GM18868 (cell line): ENCODE data around the gene VPS52.

Experiments
- ATAC-seq: cut with Tn5 transposase; IDR thresholded peaks from one replicate; pipeline ENCODE4 v1.9.1; 2021; ENCODE audit warnings: mild to moderate bottlenecking, moderate library complexity; ENCODE audit not compliant: unreplicated experiment

The VPS52 gene

GRCh38 chr6:33212857-33213165, 58.9 kb downstream of the VPS52 start:
- no peak for ATAC-seq

GRCh38 chr6:33211666-33212422, 59.8 kb downstream of the VPS52 start:
- ATAC-seq, result no peak

- no peak for ATAC-seq
Observed at GRCh38 chr6:33211136-33211535, 60.5 kb downstream of the VPS52 start.

- ATAC-seq, result no peak
Observed at GRCh38 chr6:33209856-33210255, 61.8 kb downstream of the VPS52 start.

GRCh38 chr6:33208091-33208967, 63.3 kb downstream of the VPS52 start, which contains the start of gene RING1:
RING1 (plus strand) TSS chr6:33208500; CDS start chr6:33208823, 323 bp downstream.
- ATAC-seq, result no peak

- ATAC-seq, result no peak
Observed at GRCh38 chr6:33207552-33208090, 64.1 kb downstream of the VPS52 start.

GRCh38 chr6:33206864-33207551, 64.7 kb downstream of the VPS52 start:
- ATAC-seq, result no peak

- ATAC-seq, result no peak
Observed at GRCh38 chr6:33206027-33206863, 65.4 kb downstream of the VPS52 start.

GRCh38 chr6:33205191-33206026, 66.3 kb downstream of the VPS52 start:
- no peak for ATAC-seq

- peak; percentile 58 for ATAC-seq
Observed at GRCh38 chr6:33204415-33205190, 67.1 kb downstream of the VPS52 start, which contains the start of gene HSD17B8. HSD17B8 (plus strand) TSS chr6:33204655; CDS start chr6:33204669, 14 bp downstream.

- ATAC-seq, result no peak
Observed at GRCh38 chr6:33204165-33204414, 67.6 kb downstream of the VPS52 start.

GRCh38 chr6:33203443-33204164, 68.1 kb downstream of the VPS52 start:
- ATAC-seq, result no peak

- no peak for ATAC-seq
Observed at GRCh38 chr6:33202799-33203198, 68.9 kb downstream of the VPS52 start.

GRCh38 chr6:33201935-33202334, 69.7 kb downstream of the VPS52 start:
- ATAC-seq, result no peak

- ATAC-seq, result no peak
Observed at GRCh38 chr6:33201147-33201545, 70.5 kb downstream of the VPS52 start.
